A673 (cell line): ENCODE data around the gene ENHO. TPM values are rescaled to one million over a fixed set of nuclear protein-coding genes. Genes with fewer than 3 reads are reported as not detected.

Experiments used
- BruUV-seq: library from RNA; stranded (reverse); fragments of 400-500 nt; replicated peaks from 2 replicates; lab custom pipeline; 2021; lab: Mats Ljungman, UMichigan
- CTCF ChIA-PET: fragments of 300-600 bp; sonication (Branson Sonifier 250); formaldehyde crosslinking; loops from one replicate; lab custom pipeline; 2022; ENCODE audit warnings: antibody characterized with exemption; lab: Charles Lee
- POLR2A ChIA-PET: fragments of 300-600 bp; sonication (Branson Sonifier 250); formaldehyde crosslinking; loops from one replicate; lab custom pipeline; 2022; ENCODE audit warnings: antibody characterized with exemption; ENCODE audit not compliant: low non-redundant PET; lab: Charles Lee
- DNase-seq: peaks from one replicate; pipeline ENCODE4 v3.0.0-alpha.2; 2015; ENCODE audit warnings: low spot score
- H3K27ac ChIP-seq: fragments of 200-600 bp; sonication (generic); 2 replicates; pipeline ENCODE4 v1.5.1; 2016; ENCODE audit warnings: mixed run types, low read depth, mild to moderate bottlenecking, mixed read lengths, antibody characterized with exemption, low read length; ENCODE audit not compliant: poor library complexity, severe bottlenecking
- H3K27me3 ChIP-seq: fragments of 200-600 bp; sonication (generic); replicated peaks from 2 replicates; pipeline ENCODE4 v1.6.1; 2017; ENCODE audit warnings: mixed run types, low read depth, mild to moderate bottlenecking, mixed read lengths, antibody characterized with exemption, low read length; ENCODE audit not compliant: insufficient read depth, poor library complexity
- H3K36me3 ChIP-seq: fragments of 200-600 bp; sonication (generic); 2 replicates; pipeline ENCODE4 v1.6.1; 2016; ENCODE audit warnings: mixed run types, mild to moderate bottlenecking, mixed read lengths, antibody characterized with exemption, low read length; ENCODE audit not compliant: insufficient read depth, poor library complexity, severe bottlenecking
- H3K4me1 ChIP-seq: fragments of 200-600 bp; sonication (generic); 2 replicates; pipeline ENCODE4 v1.6.1; 2017; ENCODE audit warnings: mixed run types, mild to moderate bottlenecking, mixed read lengths, antibody characterized with exemption, low read length; ENCODE audit not compliant: insufficient read depth, poor library complexity, severe bottlenecking
- H3K4me3 ChIP-seq: fragments of 200-600 bp; sonication (generic); 2 replicates; pipeline ENCODE4 v1.5.1; 2016; ENCODE audit warnings: low read depth, mixed run types, mild to moderate bottlenecking, mixed read lengths, low read length; ENCODE audit not compliant: poor library complexity, severe bottlenecking
- H3K9me3 ChIP-seq: fragments of 200-600 bp; sonication (generic); 2 replicates; pipeline ENCODE4 v1.6.1; 2016; ENCODE audit warnings: mixed run types, low read depth, mild to moderate bottlenecking, mixed read lengths, antibody characterized with exemption, low read length; ENCODE audit not compliant: poor library complexity, severe bottlenecking
- EZH2 ChIP-seq: fragments of 200-600 bp; sonication (generic); IDR thresholded peaks from 2 replicates; pipeline ENCODE4 v1.6.1; 2017; ENCODE audit warnings: borderline replicate concordance, low read depth, mild to moderate bottlenecking, mixed read lengths, antibody characterized with exemption, low read length; ENCODE audit not compliant: poor library complexity, severe bottlenecking
- intact Hi-C: fragments of 100-400 bp; cut with micrococcal nuclease; formaldehyde crosslinking; loops from one replicate; pipeline ENCODE4 v1.10.0; 2022; ENCODE audit not compliant: unreplicated experiment
- total RNA-seq: library from RNA; stranded (reverse); gene quantifications from 2 replicates; pipeline ENCODE4 v1.2.3, GENCODE V29; 2021
- TF ChIP-seq, protein P1 (sequence below): fragments of 300-800, 200-600 bp; sonication (generic); conservative IDR thresholded peaks from 2 replicates; pipeline ENCODE4 v1.5.1; 2017; ENCODE audit warnings: low read depth, mild to moderate bottlenecking, antibody characterized with exemption, low read length, moderate library complexity, mixed read lengths

The ENHO gene
- total RNA-seq, 1 experiment from 2014 or later: 1.2 TPM

DNA sequence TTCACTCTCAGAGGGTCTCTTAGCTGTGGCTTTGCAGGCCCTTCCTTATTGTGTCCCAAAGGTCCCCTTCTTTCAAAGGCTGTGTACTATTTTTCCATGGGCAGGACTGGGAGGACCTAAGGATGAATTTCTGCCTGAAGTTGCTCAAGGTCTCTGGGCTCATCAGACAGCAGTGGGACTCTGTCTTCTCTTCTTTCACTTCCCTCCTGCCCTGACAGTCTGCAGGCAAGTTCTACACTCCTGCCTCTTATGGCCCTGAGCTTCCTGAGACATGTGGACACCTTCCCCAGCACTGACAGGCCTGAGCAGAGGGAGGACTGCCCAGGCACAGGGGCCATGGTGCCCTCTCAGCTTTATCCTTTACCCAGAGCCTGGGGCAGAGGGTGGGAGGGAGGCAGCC lies 14.8 kb downstream of the ENHO start:
- no TSS peak for BruUV-seq
- intact Hi-C loops: no loop called here

DNA sequence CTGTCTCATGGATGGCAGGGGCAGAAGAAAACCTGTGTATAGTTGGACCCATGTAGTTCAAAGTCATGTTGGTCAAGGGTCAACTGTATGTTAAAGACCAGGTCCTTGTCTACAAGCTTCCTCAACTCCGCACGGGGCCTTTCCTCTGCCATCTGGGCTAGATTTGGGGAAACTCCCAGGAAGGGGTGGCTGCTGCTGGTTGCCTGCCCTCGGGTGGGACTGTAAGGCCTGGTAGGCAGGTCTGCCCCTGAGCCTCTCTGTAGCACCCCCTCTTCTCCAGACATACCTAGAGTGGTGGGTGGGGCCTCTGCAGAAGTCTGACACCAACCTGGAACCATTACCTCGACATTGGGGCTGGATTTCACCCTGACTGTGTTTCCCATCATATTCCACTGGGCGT lies 15.2 kb downstream of the ENHO start:
- CTCF ChIA-PET: no interaction called here
- Histone ChIP-seq H3K4me1 (no peaks in the 10 kb centered on the region), H3K27ac (no peak overlapping the region), H3K4me3 (no peak overlapping the region), H3K9me3 (no peaks in the 10 kb centered on the region), H3K36me3 (no peaks in the 10 kb centered on the region), H3K27me3 (no peaks in the 10 kb centered on the region)
- no peak for TF ChIP-seq EZH2
- TF ChIP-seq, protein P1, sequence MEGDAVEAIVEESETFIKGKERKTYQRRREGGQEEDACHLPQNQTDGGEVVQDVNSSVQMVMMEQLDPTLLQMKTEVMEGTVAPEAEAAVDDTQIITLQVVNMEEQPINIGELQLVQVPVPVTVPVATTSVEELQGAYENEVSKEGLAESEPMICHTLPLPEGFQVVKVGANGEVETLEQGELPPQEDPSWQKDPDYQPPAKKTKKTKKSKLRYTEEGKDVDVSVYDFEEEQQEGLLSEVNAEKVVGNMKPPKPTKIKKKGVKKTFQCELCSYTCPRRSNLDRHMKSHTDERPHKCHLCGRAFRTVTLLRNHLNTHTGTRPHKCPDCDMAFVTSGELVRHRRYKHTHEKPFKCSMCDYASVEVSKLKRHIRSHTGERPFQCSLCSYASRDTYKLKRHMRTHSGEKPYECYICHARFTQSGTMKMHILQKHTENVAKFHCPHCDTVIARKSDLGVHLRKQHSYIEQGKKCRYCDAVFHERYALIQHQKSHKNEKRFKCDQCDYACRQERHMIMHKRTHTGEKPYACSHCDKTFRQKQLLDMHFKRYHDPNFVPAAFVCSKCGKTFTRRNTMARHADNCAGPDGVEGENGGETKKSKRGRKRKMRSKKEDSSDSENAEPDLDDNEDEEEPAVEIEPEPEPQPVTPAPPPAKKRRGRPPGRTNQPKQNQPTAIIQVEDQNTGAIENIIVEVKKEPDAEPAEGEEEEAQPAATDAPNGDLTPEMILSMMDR: no peak
- DNase-seq: no peak
- intact Hi-C loops: no loop called here
- POLR2A ChIA-PET: no interaction called here
- BruUV-seq: no TSS peak

More for the DNA sequence above, 14.8 kb downstream of the ENHO start:
- H3K4me1 ChIP-seq: peaks cover 4% of the 10 kb centered on the region
- H3K27me3 ChIP-seq: no peaks in the 10 kb centered on the region
- H3K27ac ChIP-seq: no peak overlapping the region
- H3K4me3 ChIP-seq: no peak overlapping the region
- no peak for DNase-seq
- H3K36me3 ChIP-seq: no peaks in the 10 kb centered on the region
- no peaks in the 10 kb centered on the region for H3K9me3 ChIP-seq
- POLR2A ChIA-PET: no interaction called here
- TF ChIP-seq, protein P1: no peak
- no peak for TF ChIP-seq EZH2
- CTCF ChIA-PET: no interaction called here

DNA sequence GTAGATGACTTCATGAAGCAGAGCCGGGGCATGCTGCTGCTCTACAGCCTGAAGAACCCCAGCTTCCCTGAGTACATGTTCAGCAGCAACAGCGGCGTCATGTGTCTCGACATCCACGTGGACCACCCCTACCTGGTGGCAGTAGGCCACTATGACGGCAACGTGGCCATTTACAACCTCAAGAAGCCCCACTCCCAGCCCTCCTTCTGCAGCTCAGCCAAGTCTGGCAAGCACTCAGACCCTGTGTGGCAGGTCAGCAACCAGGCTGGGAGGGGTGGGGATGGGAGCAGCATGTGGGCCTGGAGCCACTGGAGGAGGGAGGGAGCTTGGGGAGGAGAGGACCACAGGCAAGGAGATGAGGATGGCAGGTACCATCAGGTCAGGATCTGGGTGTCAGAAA lies 16.2 kb downstream of the ENHO start:
- H3K4me1 ChIP-seq: no peaks in the 10 kb centered on the region
- no peak for DNase-seq
- H3K9me3 ChIP-seq: no peaks in the 10 kb centered on the region
- H3K27me3 ChIP-seq: no peaks in the 10 kb centered on the region
- H3K36me3 ChIP-seq: no peaks in the 10 kb centered on the region
- BruUV-seq: no TSS peak
- intact Hi-C loops: no loop called here
- no peak overlapping the region for H3K27ac ChIP-seq
- ChIA-PET POLR2A (no interaction called here), CTCF (no interaction called here)
- no peak overlapping the region for H3K4me3 ChIP-seq
- TF ChIP-seq, protein P1: no peak
- TF ChIP-seq EZH2: no peak
